ENCODE data around the gene BRIX1.

DNA sequence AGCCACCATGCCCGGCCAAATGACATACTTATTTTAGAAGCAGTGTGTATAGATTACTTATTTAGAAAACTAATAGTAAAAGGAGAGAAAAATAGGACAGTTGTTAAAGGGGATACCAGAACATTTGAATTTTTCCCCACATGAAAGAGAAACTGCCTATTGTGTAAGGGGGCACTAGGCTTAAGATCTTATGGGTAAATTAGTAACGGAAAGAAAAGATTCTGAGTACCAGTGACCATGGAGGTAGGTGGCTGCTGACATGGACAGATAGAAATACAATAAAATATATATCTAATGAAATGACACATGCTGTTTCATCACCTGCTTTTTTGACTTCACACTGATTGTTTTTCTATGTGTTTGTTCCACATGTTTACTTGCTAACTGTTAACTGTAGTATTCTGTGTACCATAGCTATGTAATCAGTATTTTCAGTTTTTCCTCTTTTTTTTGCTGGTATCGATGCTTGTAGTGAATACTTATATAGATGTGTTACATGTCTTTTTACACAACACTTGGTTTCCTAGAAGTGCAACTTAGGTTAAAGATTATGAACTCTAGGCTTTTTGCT is 10.9 kb downstream of the BRIX1 start:
- TF ChIP-seq, protein P1, sequence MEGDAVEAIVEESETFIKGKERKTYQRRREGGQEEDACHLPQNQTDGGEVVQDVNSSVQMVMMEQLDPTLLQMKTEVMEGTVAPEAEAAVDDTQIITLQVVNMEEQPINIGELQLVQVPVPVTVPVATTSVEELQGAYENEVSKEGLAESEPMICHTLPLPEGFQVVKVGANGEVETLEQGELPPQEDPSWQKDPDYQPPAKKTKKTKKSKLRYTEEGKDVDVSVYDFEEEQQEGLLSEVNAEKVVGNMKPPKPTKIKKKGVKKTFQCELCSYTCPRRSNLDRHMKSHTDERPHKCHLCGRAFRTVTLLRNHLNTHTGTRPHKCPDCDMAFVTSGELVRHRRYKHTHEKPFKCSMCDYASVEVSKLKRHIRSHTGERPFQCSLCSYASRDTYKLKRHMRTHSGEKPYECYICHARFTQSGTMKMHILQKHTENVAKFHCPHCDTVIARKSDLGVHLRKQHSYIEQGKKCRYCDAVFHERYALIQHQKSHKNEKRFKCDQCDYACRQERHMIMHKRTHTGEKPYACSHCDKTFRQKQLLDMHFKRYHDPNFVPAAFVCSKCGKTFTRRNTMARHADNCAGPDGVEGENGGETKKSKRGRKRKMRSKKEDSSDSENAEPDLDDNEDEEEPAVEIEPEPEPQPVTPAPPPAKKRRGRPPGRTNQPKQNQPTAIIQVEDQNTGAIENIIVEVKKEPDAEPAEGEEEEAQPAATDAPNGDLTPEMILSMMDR (conservative IDR thresholded peaks at IDR 0.05 in 1 of 2, IDR thresholded peaks at IDR 0.05 in 1 of 2; ENCODE audit: low read depth in 1 of 2, low read length in 2 of 2), result no peak
- no peak for TF ChIP-seq EZH2 (IDR thresholded peaks at IDR 0.05; ENCODE audit: low read length, missing control alignments)
